Smooth muscle cell (in vitro differentiated cells): ENCODE results near the gene PGRMC2. TPM values are rescaled to one million over a fixed set of nuclear protein-coding genes. Genes with fewer than 3 reads are reported as not detected.
"Not testable (repeated sequence)": the region's sequence is repeated elsewhere in the genome, so short reads cannot be mapped to it uniquely, and the experiment has no call there.

ENCODE experiments used
- DNase-seq: peaks from one replicate; lab custom pipeline; 2025; ENCODE audit not compliant: unreplicated experiment; lab: John Stamatoyannopoulos, UW
- H2AFZ ChIP-seq: fragments of 200-600 bp; sonication (generic); 2 replicates; pipeline ENCODE4 v1.6.0; 2016; ENCODE audit warnings: antibody characterized with exemption, low read depth, mild to moderate bottlenecking
- H3F3A ChIP-seq: fragments of 200-600 bp; sonication (generic); 2 replicates; pipeline ENCODE4 v1.6.0; 2017; ENCODE audit warnings: antibody characterized with exemption, low read depth
- H3K27ac ChIP-seq: fragments of 200-600 bp; sonication (generic); 2 replicates; pipeline ENCODE4 v1.5.1; 2016; ENCODE audit warnings: low read depth, mild to moderate bottlenecking
- H3K27me3 ChIP-seq: fragments of 200-600 bp; sonication (generic); 2 replicates; pipeline ENCODE4 v1.6.1; 2016; ENCODE audit warnings: low read depth, mild to moderate bottlenecking
- H3K36me3 ChIP-seq: fragments of 200-600 bp; sonication (generic); 2 replicates; pipeline ENCODE4 v1.5.1; 2016; ENCODE audit warnings: low read depth
- H3K4me1 ChIP-seq: fragments of 200-600 bp; sonication (generic); 2 replicates; pipeline ENCODE4 v1.5.1; 2016; ENCODE audit warnings: low read depth
- H3K4me2 ChIP-seq: fragments of 200-600 bp; sonication (generic); 2 replicates; pipeline ENCODE4 v1.6.0; 2016; ENCODE audit warnings: mild to moderate bottlenecking
- H3K4me3 ChIP-seq: fragments of 200-600 bp; sonication (generic); 2 replicates; pipeline ENCODE4 v1.5.1; 2016; ENCODE audit warnings: mild to moderate bottlenecking
- H3K79me2 ChIP-seq: fragments of 200-600 bp; sonication (generic); 2 replicates; pipeline ENCODE4 v1.6.0; 2016; ENCODE audit warnings: low read depth, mild to moderate bottlenecking
- H3K9ac ChIP-seq: fragments of 200-600 bp; sonication (generic); 2 replicates; pipeline ENCODE4 v1.6.0; 2016; ENCODE audit warnings: low read depth
- H3K9me3 ChIP-seq: fragments of 200-600 bp; sonication (generic); replicated peaks from 2 replicates; pipeline ENCODE4 v1.5.1; 2016; ENCODE audit warnings: low read depth
- H4K20me1 ChIP-seq: fragments of 200-600 bp; sonication (generic); 2 replicates; pipeline ENCODE4 v1.6.0; 2016; ENCODE audit warnings: low read depth
- WGBS: methylation state at CpG from one replicate; pipeline ENCODE4 v1.1.7; 2016; ENCODE audit warnings: low lambda C conversion rate; 5-methylcytosine and 5-hydroxymethylcytosine counted together
- polyA plus RNA-seq: library from polyadenylated mRNA; unstranded; fragments of >200 nt; fragmentation: Nextera tagmentation; extraction: Ambion mirVana; gene quantifications from 2 replicates; pipeline ENCODE4 v1.2.1, GENCODE V29; 2016
- total RNA-seq: library from RNA; depleted of rRNA; stranded (reverse); fragments of >200 nt; gene quantifications from 2 replicates; pipeline ENCODE4 v1.2.3, GENCODE V29; 2014
- TF ChIP-seq, protein P1 (sequence below): fragments of 200-600 bp; sonication (generic); IDR thresholded peaks from 2 replicates; pipeline ENCODE4 v1.5.1; 2017; ENCODE audit warnings: borderline replicate concordance, mild to moderate bottlenecking, antibody characterized with exemption; ENCODE audit not compliant: insufficient read depth, poor library complexity, severe bottlenecking

PGRMC2 gene
- total and polyA plus RNA-seq, 2 experiments from 2014 or later, result 52.1 to 56.7 TPM

DNA sequence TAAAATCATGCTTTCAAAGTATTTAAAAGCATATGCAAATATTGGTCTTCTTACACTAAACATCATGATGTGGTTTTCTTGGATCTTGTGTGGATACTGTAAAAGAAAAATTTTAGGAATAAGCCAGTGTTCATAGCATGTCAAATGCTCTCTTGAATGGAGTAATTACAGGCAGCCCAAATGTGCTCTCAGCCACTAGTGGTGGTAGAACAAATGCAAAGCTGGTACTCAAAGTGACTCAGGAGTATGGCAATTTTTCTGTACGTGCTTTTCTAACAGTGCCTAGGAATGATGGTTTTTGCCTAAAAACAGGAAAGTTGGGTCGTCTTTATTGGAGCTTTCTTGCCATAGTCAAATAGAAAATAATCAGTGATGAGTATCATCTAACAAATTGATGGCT is 19.9 kb downstream of the PGRMC2 start:
- H3K4me2 ChIP-seq, result no peak overlapping the region
- H3F3A ChIP-seq, result peaks cover 15% of the 10 kb centered on the region
- no peaks in the 10 kb centered on the region for H3K4me1 ChIP-seq
- peaks cover 8% of the 10 kb centered on the region for H3K36me3 ChIP-seq
- no peaks in the 10 kb centered on the region for H3K9me3 ChIP-seq
- DNase-seq, result no peak
- H2AFZ ChIP-seq, result no peak overlapping the region
- H3K4me3 ChIP-seq, result no peak overlapping the region
- no peak overlapping the region for H3K27ac ChIP-seq
- H3K79me2 ChIP-seq, result peaks cover 2% of the 10 kb centered on the region
- H4K20me1 ChIP-seq, result peaks cover 7% of the 10 kb centered on the region
- no peak overlapping the region for H3K9ac ChIP-seq
- H3K27me3 ChIP-seq, result no peaks in the 10 kb centered on the region
- 76% methylated on average over 2 of the region's 2 CpGs for WGBS
- TF ChIP-seq, protein P1, sequence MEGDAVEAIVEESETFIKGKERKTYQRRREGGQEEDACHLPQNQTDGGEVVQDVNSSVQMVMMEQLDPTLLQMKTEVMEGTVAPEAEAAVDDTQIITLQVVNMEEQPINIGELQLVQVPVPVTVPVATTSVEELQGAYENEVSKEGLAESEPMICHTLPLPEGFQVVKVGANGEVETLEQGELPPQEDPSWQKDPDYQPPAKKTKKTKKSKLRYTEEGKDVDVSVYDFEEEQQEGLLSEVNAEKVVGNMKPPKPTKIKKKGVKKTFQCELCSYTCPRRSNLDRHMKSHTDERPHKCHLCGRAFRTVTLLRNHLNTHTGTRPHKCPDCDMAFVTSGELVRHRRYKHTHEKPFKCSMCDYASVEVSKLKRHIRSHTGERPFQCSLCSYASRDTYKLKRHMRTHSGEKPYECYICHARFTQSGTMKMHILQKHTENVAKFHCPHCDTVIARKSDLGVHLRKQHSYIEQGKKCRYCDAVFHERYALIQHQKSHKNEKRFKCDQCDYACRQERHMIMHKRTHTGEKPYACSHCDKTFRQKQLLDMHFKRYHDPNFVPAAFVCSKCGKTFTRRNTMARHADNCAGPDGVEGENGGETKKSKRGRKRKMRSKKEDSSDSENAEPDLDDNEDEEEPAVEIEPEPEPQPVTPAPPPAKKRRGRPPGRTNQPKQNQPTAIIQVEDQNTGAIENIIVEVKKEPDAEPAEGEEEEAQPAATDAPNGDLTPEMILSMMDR, result no peak

DNA sequence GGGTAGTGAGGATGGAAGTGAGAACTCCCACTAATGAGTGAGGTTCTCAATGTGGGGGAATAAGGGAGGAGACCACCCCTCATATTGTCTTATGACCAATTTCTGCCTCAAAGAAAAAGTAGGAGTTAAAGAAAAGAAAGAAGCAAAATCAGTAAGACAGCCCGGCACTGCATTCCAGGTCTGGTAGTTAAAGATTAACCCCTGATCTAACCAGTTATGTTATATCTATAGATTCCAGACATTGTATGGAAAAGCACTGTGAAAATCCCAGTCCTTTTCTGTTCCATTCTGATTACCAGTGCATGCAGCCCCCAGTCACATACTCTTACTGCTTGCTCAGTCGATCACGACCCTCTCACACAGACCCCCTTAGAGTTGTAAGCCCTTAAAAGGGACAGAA is 20.4 kb downstream of the PGRMC2 start:
- H3K79me2 ChIP-seq, H2AFZ ChIP-seq, H3K4me1 ChIP-seq: not testable (repeated sequence)

DNA sequence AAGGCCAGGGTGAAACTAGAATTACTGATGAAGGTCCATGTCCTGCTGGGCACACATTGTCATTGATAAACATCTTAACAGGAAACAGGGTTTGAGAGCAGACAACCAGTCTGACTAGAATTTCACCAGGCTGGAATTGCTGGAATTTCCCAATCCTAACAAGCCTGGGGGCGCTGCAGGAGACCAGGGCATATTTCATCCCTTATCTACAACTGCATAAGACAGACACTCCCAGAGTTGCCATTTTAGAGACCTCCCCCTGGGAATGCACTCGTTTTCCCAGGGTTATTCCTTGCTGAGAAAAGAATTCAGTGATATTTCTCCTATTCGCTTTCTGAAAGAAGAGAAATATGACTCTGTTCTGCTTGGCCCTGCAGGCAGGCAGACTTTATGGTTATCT is 22.1 kb downstream of the PGRMC2 start:
- DNase-seq, H3K4me1 ChIP-seq, H3K9me3 ChIP-seq, H3K27me3 ChIP-seq, H3K79me2 ChIP-seq, H3K9ac ChIP-seq, H4K20me1 ChIP-seq, H3K4me2 ChIP-seq, H3K4me3 ChIP-seq, H3K36me3 ChIP-seq, H3K27ac ChIP-seq, H2AFZ ChIP-seq: not testable (repeated sequence)
- WGBS, result 74% methylated on average over 3 of the region's 3 CpGs
- H3F3A ChIP-seq, result peaks cover 13% of the 10 kb centered on the region

More for the DNA sequence above, 20.4 kb downstream of the PGRMC2 start:
- DNase-seq, H3K4me3 ChIP-seq, H3K9ac ChIP-seq, H3K36me3 ChIP-seq, H4K20me1 ChIP-seq, H3K27ac ChIP-seq, H3K4me2 ChIP-seq, H3K27me3 ChIP-seq, H3K9me3 ChIP-seq: not testable (repeated sequence)
- WGBS, result 87% methylated on average over 3 of the region's 3 CpGs
- peaks cover 13% of the 10 kb centered on the region for H3F3A ChIP-seq

DNA sequence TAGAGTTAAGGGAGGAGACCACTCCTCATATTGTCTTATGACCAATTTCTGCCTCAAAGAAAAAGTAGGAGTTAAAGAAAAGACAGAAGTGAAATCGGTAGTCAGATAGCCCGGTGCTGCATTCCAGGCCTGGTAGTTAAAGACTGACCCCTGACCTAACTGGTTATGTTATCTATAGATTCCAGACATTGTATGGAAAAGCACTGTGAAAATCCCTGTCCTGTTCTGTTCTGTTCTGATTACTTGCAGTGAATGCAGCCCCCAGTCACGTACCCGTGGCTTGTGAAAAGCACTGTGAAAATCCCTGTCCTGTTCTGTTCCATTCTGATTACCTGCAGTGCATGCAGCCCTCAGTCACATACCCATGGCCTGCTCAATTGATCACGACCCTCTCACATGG is 27.7 kb downstream of the PGRMC2 start:
- not testable (repeated sequence) for DNase-seq, H3K4me2 ChIP-seq, H3K9me3 ChIP-seq, H3K79me2 ChIP-seq, H3K4me1 ChIP-seq, H2AFZ ChIP-seq, H3K9ac ChIP-seq, H3K27ac ChIP-seq, H3K36me3 ChIP-seq, H3K4me3 ChIP-seq, H4K20me1 ChIP-seq, H3F3A ChIP-seq, H3K27me3 ChIP-seq
- WGBS, result 33% methylated on average over 5 of the region's 5 CpGs

DNA sequence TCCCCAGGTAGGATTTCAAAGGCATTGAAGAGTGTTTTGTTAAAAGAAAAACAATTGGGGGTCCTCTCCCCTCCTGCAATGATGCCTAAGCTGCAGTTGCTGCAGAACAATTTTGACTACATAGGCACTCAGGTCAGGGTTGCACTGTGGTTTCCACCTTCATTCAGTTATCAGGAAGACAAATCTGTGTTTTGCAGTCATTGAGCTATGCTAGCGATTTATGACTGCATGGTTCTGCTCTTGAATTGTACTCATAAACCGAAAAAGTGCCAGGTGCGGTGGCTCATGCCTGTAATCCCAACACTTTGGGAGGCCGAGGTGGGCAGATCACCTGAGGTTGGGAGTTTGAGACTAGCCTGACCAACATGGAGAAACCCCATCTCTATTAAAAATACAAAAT is 29.4 kb downstream of the PGRMC2 start:
- H4K20me1 ChIP-seq, H3K4me3 ChIP-seq, H3K4me2 ChIP-seq, H2AFZ ChIP-seq, H3K4me1 ChIP-seq, H3K27me3 ChIP-seq, H3F3A ChIP-seq, H3K9me3 ChIP-seq, H3K27ac ChIP-seq, DNase-seq, H3K9ac ChIP-seq, H3K36me3 ChIP-seq, H3K79me2 ChIP-seq: not testable (repeated sequence)
- WGBS, result 46% methylated on average over 4 of the region's 4 CpGs

DNA sequence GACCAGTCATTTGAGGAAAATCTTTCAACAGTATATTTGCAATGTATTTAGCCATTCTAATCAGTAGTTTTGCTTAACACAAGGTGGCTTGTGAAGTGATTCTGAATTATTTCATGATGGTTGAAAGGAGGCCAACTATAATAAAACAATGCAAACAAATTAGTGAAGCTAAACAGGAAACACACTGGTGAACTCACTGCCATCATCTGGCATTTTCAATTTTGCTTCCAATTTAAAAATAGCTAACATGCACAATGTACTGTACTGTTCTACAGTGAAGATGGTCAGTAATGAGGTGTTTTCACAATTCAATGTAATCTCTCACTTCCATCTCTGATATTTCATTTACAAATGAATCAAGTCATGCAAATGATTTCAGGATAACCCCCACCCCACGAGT is 31.1 kb downstream of the PGRMC2 start:
- TF ChIP-seq, protein P1, result no peak

More for the DNA sequence above, 31.1 kb downstream of the PGRMC2 start:
- Histone ChIP-seq H3F3A (no peaks in the 10 kb centered on the region), H3K27ac (no peak overlapping the region), H3K4me1 (no peaks in the 10 kb centered on the region), H3K27me3 (no peaks in the 10 kb centered on the region), H4K20me1 (no peaks in the 10 kb centered on the region), H3K4me3 (no peak overlapping the region), H3K4me2 (no peak overlapping the region), H3K79me2 (no peaks in the 10 kb centered on the region), H3K36me3 (no peaks in the 10 kb centered on the region), H3K9me3 (no peaks in the 10 kb centered on the region), H2AFZ (no peak overlapping the region), H3K9ac (no peak overlapping the region)
- DNase-seq, result no peak
- 73% methylated on average over 1 of the region's 1 CpG for WGBS
